Measurements from ENCODE around the gene KCTD6.

KCTD6 gene

DNA sequence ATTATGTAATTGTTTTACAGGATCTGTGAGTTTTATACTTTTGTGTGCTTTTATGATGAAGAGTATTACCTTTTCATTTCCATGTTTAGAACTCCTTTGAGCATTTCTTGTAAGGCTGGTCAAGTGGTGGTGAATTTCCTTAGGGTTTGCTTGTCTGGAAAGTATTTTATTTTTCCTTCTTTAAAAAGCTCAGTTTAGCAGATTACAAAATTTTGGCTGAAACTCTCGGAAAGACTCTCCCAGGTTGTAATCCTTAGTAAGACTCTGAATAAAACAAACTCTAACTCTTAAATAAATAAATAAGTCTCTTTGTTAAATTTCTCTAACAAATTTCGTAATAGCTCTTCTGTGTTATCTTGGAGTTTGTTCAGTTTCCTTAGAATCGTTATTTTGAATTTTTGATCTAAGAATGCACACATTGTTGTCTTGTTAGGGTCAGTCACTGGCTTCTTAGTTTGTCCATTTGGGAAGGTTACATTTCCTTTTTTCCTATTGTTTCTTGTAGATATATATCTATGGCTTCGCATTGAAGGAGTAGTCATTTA, 59.8 kb downstream of the KCTD6 start:
- DNase-seq (ENCODE audit: low spot score) (no peak), FAIRE-seq (no peak)

Measured in urothelium cell line (cell line).